Left lung (tissue), 10 donors: ENCODE measurements around the gene ZNF467. TPM values are rescaled to one million over a fixed set of nuclear protein-coding genes. Genes with fewer than 3 reads are reported as not detected.

Experiments
- ATAC-seq: fragments of 200-7000 bp; cut with Tn5 transposase; one replicate; pipeline ENCODE4 v1.9.1; 2020; ENCODE audit warnings: moderate library complexity
- DNase-seq, 4 donors: peaks; one replicate each; pipeline ENCODE4 v3.0.0-alpha.2; 2013 to 2020
- H3K27ac ChIP-seq, 2 donors: fragments of 200-600 bp; sonication (generic) in 1 of 2; one replicate each; pipeline versions ENCODE4 v1.5.0 to v1.8.0; 2020 to 2021
- H3K27me3 ChIP-seq, 2 donors: fragments of 200-600 bp; sonication (generic) in 1 of 2; one replicate each; pipeline versions ENCODE4 v1.5.0 to v1.8.0; 2020 to 2021
- H3K36me3 ChIP-seq, 2 donors: fragments of 200-600 bp; sonication (generic) in 1 of 2; one replicate each; pipeline versions ENCODE4 v1.5.0 to v1.8.0; 2020 to 2021
- H3K4me1 ChIP-seq, 2 donors: fragments of 200-600 bp; one replicate each; pipeline ENCODE4 v1.8.0; 2021
- H3K4me3 ChIP-seq, 2 donors: fragments of 200-600 bp; sonication (generic) in 1 of 2; one replicate each; pipeline versions ENCODE4 v1.5.0 to v1.8.0; 2020 to 2021; ENCODE audit warnings: mild to moderate bottlenecking in 1 of 2
- H3K9me3 ChIP-seq, 2 donors: fragments of 200-600 bp; sonication (generic) in 1 of 2; one replicate each; pipeline versions ENCODE4 v1.5.0 to v1.8.0; 2020 to 2021
- intact Hi-C, 2 donors: fragments of 100-400 bp; cut with DNase I; formaldehyde crosslinking; loops; one replicate each; pipeline versions ENCODE4 v1.11.2 to v1.14.2; 2022
- polyA plus RNA-seq, 6 donors: library from polyadenylated mRNA; unstranded; fragments of 120-200 nt; gene quantifications; one replicate each; pipeline ENCODE4 v1.2.1, GENCODE V29; 2013; ENCODE audit not compliant: insufficient read length in 6 of 6
- total RNA-seq, 2 donors: library from RNA; stranded (reverse); fragmentation: NEBNext Ultra II Directional; extraction: Animal tissue kit (Norgen Biotek cat#: 25700); gene quantifications; one replicate each; pipeline ENCODE4 v1.2.1, GENCODE V29; 2021
- TF ChIP-seq, protein P1 (sequence below), 2 donors: fragments of 200-600 bp; sonication (generic) in 1 of 2; IDR thresholded peaks; one replicate each; pipeline versions ENCODE4 v1.5.0 to v1.8.0; 2021; ENCODE audit warnings: antibody characterized with exemption in 2 of 2
- donor health status: DM: no; HTN: yes; CAD: no.
- donor health status: DM: no; HTN: no; CAD: no.

The ZNF467 gene
- total and polyA plus RNA-seq, 8 donors = 20.8 to 36.9 (median 29.3) TPM

DNA sequence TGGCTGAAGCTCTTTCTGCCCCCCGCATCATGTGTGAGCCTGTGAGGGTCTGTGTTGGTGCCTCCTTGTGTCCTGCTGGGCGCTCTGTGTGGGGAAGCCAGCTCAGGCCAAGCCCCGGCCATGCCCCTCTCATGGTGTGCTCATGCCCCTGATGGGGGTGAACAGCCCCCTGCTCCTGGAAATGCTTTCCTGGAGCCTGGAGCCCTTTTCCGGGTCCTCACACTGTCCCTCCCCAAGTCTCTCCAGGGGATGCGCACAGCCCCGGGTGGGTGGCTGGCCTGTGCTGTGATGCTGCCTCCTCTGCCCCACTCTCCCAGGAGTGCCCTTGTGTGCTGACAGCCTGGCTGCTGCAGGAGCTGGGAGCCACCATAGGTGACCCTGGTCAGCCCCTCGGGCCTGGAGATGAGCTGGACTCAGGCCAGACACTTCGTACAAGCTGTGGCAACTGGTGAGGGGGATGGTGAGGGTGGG lies 43.9 kb upstream of the ZNF467 start:
- intact Hi-C loops = no loop called here
- Histone ChIP-seq H3K4me1 (no peaks in the 10 kb centered on the region), H3K36me3 (no peaks in the 10 kb centered on the region), H3K27ac (no peak overlapping the region), H3K4me3 (no peak overlapping the region), H3K9me3 (no peaks in the 10 kb centered on the region), H3K27me3 (peaks cover 0 to 5% of the 10 kb centered on the region in 2 donors)
- TF ChIP-seq, protein P1, sequence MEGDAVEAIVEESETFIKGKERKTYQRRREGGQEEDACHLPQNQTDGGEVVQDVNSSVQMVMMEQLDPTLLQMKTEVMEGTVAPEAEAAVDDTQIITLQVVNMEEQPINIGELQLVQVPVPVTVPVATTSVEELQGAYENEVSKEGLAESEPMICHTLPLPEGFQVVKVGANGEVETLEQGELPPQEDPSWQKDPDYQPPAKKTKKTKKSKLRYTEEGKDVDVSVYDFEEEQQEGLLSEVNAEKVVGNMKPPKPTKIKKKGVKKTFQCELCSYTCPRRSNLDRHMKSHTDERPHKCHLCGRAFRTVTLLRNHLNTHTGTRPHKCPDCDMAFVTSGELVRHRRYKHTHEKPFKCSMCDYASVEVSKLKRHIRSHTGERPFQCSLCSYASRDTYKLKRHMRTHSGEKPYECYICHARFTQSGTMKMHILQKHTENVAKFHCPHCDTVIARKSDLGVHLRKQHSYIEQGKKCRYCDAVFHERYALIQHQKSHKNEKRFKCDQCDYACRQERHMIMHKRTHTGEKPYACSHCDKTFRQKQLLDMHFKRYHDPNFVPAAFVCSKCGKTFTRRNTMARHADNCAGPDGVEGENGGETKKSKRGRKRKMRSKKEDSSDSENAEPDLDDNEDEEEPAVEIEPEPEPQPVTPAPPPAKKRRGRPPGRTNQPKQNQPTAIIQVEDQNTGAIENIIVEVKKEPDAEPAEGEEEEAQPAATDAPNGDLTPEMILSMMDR (IDR thresholded peaks at IDR 0.05) = no peak
- DNase-seq (peak in 1 of 4 donors; percentile 68), ATAC-seq (no peak)

DNA sequence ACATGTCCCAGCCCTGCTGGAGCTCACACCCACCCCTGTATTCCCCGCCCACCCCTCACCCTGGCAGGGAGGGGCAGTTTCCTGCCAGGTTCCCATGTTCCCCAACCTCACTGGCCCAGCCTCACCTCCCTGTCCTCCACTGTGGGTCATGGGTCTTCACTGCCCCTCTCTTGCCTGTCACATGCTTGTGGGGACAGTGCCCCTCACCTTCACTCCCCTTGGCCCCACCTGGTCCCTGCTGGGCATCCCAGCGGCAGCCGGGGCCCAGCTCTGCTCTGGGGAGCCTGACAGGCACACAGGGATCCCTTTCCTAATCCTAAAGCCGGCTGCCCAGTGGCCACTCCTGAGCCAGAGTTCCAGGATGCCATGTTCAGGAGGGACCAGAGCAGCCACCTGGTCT lies 43.4 kb upstream of the ZNF467 start:
- Histone ChIP-seq H3K36me3 (no peaks in the 10 kb centered on the region), H3K27me3 (peaks cover 0 to 5% of the 10 kb centered on the region in 2 donors), H3K27ac (no peak overlapping the region), H3K4me3 (no peak overlapping the region), H3K9me3 (no peaks in the 10 kb centered on the region), H3K4me1 (no peaks in the 10 kb centered on the region)
- TF ChIP-seq, protein P1 (IDR thresholded peaks at IDR 0.05) = no peak
- intact Hi-C loops = no loop called here
- DNase-seq (peak in 1 of 4 donors; percentile 40), ATAC-seq (no peak)

DNA sequence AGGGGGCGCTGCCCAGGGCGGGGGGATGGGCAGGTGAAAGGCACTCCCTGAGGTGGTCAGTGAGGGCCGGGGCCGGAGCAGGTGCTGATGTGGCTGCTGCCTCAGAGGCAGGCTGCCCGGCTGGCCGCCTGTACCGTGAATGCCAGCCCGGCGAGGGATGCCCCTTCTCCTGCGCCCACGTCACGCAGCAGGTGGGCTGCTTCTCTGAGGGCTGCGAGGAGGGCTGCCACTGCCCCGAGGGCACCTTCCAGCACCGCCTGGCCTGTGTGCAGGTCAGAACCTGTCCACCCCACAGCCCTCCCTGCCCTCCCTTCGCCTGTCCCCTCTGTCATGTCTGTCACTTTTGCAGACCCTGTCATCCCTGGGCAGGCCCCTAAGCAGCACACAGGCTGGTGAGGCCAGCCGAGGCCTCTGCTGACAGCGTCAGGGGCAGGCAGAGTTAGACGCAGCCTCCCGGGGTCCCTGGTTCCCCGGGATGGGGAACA lies 42.9 kb upstream of the ZNF467 start:
- H3K36me3 ChIP-seq = no peaks in the 10 kb centered on the region
- ATAC-seq (no peak), DNase-seq (peak in 1 of 4 donors; percentile 81)
- H3K27me3 ChIP-seq = peaks cover 0 to 5% of the 10 kb centered on the region in 2 donors
- no peak overlapping the region for H3K27ac ChIP-seq
- no peaks in the 10 kb centered on the region for H3K4me1 ChIP-seq
- H3K9me3 ChIP-seq = no peaks in the 10 kb centered on the region
- TF ChIP-seq, protein P1 (IDR thresholded peaks at IDR 0.05) = no peak
- H3K4me3 ChIP-seq = no peak overlapping the region
- intact Hi-C loops = no loop called here

DNA sequence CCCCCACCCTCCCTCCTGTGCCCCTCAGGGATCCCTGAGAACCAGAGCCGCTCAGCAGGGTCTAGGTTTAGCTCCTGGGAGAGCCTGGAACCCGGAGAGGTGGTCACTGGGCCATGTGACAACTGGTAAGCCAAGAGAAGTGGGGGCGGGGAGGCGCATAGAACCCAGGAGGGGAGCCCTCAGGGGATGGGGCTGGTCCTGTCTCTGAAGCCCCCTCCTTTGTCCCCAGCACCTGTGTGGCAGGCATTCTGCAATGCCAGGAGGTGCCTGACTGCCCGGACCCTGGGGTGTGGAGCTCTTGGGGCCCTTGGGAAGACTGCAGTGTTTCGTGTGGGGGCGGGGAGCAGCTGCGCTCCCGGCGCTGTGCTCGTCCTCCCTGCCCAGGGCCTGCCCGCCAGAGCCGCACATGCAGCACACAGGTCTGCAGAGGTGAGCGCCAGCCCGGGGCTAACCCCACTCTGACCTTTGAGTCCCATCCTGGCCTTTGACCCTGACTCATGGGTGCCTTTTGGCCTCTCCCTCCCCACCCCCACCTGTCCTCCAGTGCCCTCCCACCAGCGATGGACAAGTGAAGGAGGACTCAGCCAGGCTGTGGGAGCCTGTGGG lies 42.4 kb upstream of the ZNF467 start:
- peak in 1 of 4 donors; percentile 65 for DNase-seq
- H3K9me3 ChIP-seq = no peaks in the 10 kb centered on the region
- intact Hi-C loops = no loop called here

DNA sequence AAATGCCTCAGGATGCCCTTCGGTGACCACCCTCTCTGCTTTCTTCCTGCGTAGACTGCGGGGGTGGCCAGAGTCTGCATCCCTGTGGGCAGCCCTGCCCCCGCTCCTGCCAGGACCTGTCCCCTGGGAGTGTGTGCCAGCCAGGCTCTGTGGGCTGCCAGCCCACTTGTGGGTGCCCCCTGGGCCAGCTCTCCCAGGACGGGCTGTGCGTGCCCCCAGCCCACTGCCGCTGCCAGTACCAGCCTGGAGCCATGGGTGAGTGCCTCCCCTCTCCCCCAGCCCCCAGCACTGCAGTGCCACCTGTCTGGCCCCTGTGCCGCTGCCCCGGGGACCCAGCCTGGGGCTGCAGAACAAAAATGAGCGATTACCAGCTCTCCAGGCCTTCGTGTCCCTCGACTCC lies 41.7 kb upstream of the ZNF467 start:
- Histone ChIP-seq H3K27me3 (peaks cover 0 to 5% of the 10 kb centered on the region in 2 donors), H3K27ac (no peak overlapping the region), H3K4me1 (no peaks in the 10 kb centered on the region), H3K9me3 (no peaks in the 10 kb centered on the region), H3K4me3 (no peak overlapping the region), H3K36me3 (no peaks in the 10 kb centered on the region)
- TF ChIP-seq, protein P1 (IDR thresholded peaks at IDR 0.05) = no peak
- intact Hi-C loops = no loop called here
- DNase-seq = peak in 1 of 4 donors; percentile 58
- no peak for ATAC-seq

More for the DNA sequence above, 42.4 kb upstream of the ZNF467 start:
- Histone ChIP-seq H3K4me1 (no peaks in the 10 kb centered on the region), H3K27me3 (peaks cover 0 to 5% of the 10 kb centered on the region in 2 donors), H3K27ac (no peak overlapping the region), H3K36me3 (no peaks in the 10 kb centered on the region), H3K4me3 (no peak overlapping the region)
- TF ChIP-seq, protein P1 (IDR thresholded peaks at IDR 0.05) = no peak
- no peak for ATAC-seq
